ENCODE results near the gene CPTP.

DNA sequence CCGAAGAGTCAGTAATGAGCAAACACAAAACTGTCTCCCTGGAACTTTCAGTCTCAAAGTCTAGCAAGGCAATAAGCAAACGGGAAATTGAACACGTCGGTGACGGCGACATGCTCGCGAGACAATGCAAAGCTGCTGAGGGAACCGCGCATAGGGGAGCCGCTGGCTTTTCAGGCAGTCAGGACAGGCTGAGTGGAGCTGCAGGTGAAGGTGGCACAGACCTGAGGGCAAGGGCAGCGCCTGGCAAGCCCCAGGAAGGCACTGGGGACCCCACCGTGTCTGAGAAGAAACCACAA, 5.0 kb upstream of the CPTP start:
- TF ChIP-seq, protein P1, sequence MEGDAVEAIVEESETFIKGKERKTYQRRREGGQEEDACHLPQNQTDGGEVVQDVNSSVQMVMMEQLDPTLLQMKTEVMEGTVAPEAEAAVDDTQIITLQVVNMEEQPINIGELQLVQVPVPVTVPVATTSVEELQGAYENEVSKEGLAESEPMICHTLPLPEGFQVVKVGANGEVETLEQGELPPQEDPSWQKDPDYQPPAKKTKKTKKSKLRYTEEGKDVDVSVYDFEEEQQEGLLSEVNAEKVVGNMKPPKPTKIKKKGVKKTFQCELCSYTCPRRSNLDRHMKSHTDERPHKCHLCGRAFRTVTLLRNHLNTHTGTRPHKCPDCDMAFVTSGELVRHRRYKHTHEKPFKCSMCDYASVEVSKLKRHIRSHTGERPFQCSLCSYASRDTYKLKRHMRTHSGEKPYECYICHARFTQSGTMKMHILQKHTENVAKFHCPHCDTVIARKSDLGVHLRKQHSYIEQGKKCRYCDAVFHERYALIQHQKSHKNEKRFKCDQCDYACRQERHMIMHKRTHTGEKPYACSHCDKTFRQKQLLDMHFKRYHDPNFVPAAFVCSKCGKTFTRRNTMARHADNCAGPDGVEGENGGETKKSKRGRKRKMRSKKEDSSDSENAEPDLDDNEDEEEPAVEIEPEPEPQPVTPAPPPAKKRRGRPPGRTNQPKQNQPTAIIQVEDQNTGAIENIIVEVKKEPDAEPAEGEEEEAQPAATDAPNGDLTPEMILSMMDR (conservative IDR thresholded peaks at IDR 0.05; ENCODE audit: low read depth, low read length): no peak
- TF ChIP-seq EZH2phosphoT487 (IDR thresholded peaks at IDR 0.05; ENCODE audit: borderline replicate concordance, low read length): no peak
- TF ChIP-seq EZH2 (IDR thresholded peaks at IDR 0.05; ENCODE audit: low read length, unreplicated experiment): no peak

All from PC-3 (cell line).